Endothelial cell of umbilical vein (primary cell): ENCODE measurements around the gene CERS3. TPM values are rescaled to one million over a fixed set of nuclear protein-coding genes. Genes with fewer than 3 reads are reported as not detected.

Experiments
- BruUV-seq: library from RNA; stranded (reverse); fragments of 400-500 nt; replicated peaks from 2 replicates; lab custom pipeline; 2021; lab: Mats Ljungman, UMichigan
- CTCF ChIA-PET: fragments of 300-600, 350-600 bp; sonication (Branson Sonifier 250); formaldehyde crosslinking; loops from one replicate; lab custom pipeline; 2021; ENCODE audit warnings: antibody characterized with exemption, inconsistent platforms; lab: Charles Lee
- POLR2A ChIA-PET: fragments of 300-600, 350-600 bp; sonication (Branson Sonifier 250); formaldehyde crosslinking; loops from one replicate; lab custom pipeline; 2021; ENCODE audit warnings: antibody characterized with exemption, inconsistent platforms; lab: Charles Lee
- DNase-seq: peaks from one replicate; pipeline ENCODE4 v3.0.0-alpha.2; 2011; ENCODE audit warnings: low read depth, low spot score
- FAIRE-seq: peaks from 2 replicates; lab custom pipeline; 2011; peaks lifted over from hg19 to GRCh38; lab: Jason Lieb, UNC
- H2AFZ ChIP-seq: 2 replicates; pipeline ENCODE4 v1.6.0; 2012; ENCODE audit warnings: low read depth, low read length, control low read depth, inconsistent platforms
- H3K27ac ChIP-seq: 2 replicates; pipeline ENCODE4 v1.5.1; 2011; ENCODE audit warnings: low read depth, mild to moderate bottlenecking, control low read depth, low read length, moderate library complexity; ENCODE audit not compliant: insufficient read depth
- H3K27me3 ChIP-seq, 2 experiments: 2 replicates each; pipeline versions ENCODE4 v1.6.0 to v1.6.1; 2011; ENCODE audit warnings: low read length in 2 of 2, mixed read lengths in 1 of 2; ENCODE audit not compliant: control insufficient read depth in 2 of 2, insufficient read depth in 2 of 2
- H3K36me3 ChIP-seq, 2 experiments: 2 replicates in 1 of 2; 3 replicates in 1 of 2; pipeline ENCODE4 v1.5.1; 2011; ENCODE audit warnings: low read length in 2 of 2, mild to moderate bottlenecking in 1 of 2, moderate library complexity in 1 of 2; ENCODE audit not compliant: control insufficient read depth in 2 of 2, insufficient read depth in 2 of 2; ENCODE audit errors: extremely low read depth in 1 of 2
- H3K4me1 ChIP-seq: 3 replicates; pipeline ENCODE4 v1.5.1; 2011; ENCODE audit warnings: mild to moderate bottlenecking, low read length; ENCODE audit not compliant: control insufficient read depth, insufficient read depth; ENCODE audit errors: extremely low read depth
- H3K4me2 ChIP-seq: 2 replicates; pipeline ENCODE4 v1.6.1; 2011; ENCODE audit warnings: low read length, control low read depth, mixed read lengths; ENCODE audit not compliant: insufficient read depth
- H3K4me3 ChIP-seq, 3 experiments: fragments of 200-600 bp in 1 of 3; sonication (generic), shearing (Covaris generic) in 1 of 3; replicated peaks in 1 of 3; 2 replicates each; pipeline ENCODE4 v1.5.1; 2011 to 2016; ENCODE audit warnings: control low read depth in 3 of 3, low read length in 3 of 3, mild to moderate bottlenecking in 2 of 3, inconsistent platforms in 1 of 3, low read depth in 1 of 3, moderate library complexity in 1 of 3; ENCODE audit not compliant: insufficient read depth in 1 of 3
- H3K79me2 ChIP-seq: 2 replicates; pipeline ENCODE4 v1.6.0; 2012; ENCODE audit warnings: low read length, inconsistent platforms; ENCODE audit not compliant: control insufficient read depth, insufficient read depth
- H3K9ac ChIP-seq: replicated peaks from 2 replicates; pipeline ENCODE3; 2011; ENCODE audit warnings: low read length, control low read depth; ENCODE audit not compliant: insufficient read depth; ENCODE audit errors: extremely low read depth
- H3K9me1 ChIP-seq: replicated peaks from 3 replicates; pipeline ENCODE4 v1.6.0; 2011; ENCODE audit warnings: mild to moderate bottlenecking, low read length; ENCODE audit not compliant: control insufficient read depth, insufficient read depth; ENCODE audit errors: extremely low read depth
- H3K9me3 ChIP-seq: replicated peaks from 2 replicates; pipeline ENCODE4 v1.5.1; 2012; ENCODE audit warnings: low read length, inconsistent platforms; ENCODE audit not compliant: control insufficient read depth, insufficient read depth
- H4K20me1 ChIP-seq: replicated peaks from 2 replicates; pipeline ENCODE3; 2011; ENCODE audit warnings: mild to moderate bottlenecking, low read length; ENCODE audit not compliant: control insufficient read depth, insufficient read depth; ENCODE audit errors: extremely low read depth
- EZH2 ChIP-seq: IDR thresholded peaks from 2 replicates; pipeline ENCODE4 v1.6.1; 2012; ENCODE audit warnings: borderline replicate concordance, low read depth, mild to moderate bottlenecking, moderate library complexity, low read length, inconsistent platforms; ENCODE audit not compliant: severe bottlenecking
- FOS ChIP-seq: IDR thresholded peaks from 2 replicates; pipeline ENCODE4 v1.6.1; 2011; ENCODE audit warnings: mild to moderate bottlenecking, low read length, moderate library complexity, borderline replicate concordance; ENCODE audit not compliant: insufficient read depth
- GATA2 ChIP-seq: IDR thresholded peaks from 2 replicates; pipeline ENCODE4 v1.7.0; 2011; ENCODE audit warnings: low read depth, mild to moderate bottlenecking, moderate library complexity, mixed read lengths, low read length; ENCODE audit not compliant: insufficient read length, insufficient read depth
- JUN ChIP-seq: IDR thresholded peaks from 2 replicates; pipeline ENCODE4 v1.6.1; 2011; ENCODE audit warnings: borderline replicate concordance, low read depth; ENCODE audit not compliant: insufficient read length, insufficient read depth
- MYC ChIP-seq: IDR thresholded peaks from one replicate; pipeline ENCODE4 v1.6.1; 2011; ENCODE audit warnings: mild to moderate bottlenecking, low read depth, low read length
- POLR2A ChIP-seq: IDR thresholded peaks from 2 replicates; pipeline ENCODE4 v1.6.1; 2012; ENCODE audit warnings: low read depth, mild to moderate bottlenecking, control low read depth, low read length
- POLR2AphosphoS5 ChIP-seq: IDR thresholded peaks from 2 replicates; pipeline ENCODE4 v1.6.1; 2012; ENCODE audit warnings: low read depth, mild to moderate bottlenecking, control low read depth, low read length, moderate library complexity; ENCODE audit not compliant: insufficient read depth
- dilution Hi-C: fragments of 300-500 bp; cut with MboI; formaldehyde crosslinking; loops from one replicate; pipeline ENCODE4 v1.15.0; 2019; ENCODE audit warnings: low sequenced_read_pairs; ENCODE audit not compliant: extremely low pct_ligation_motif_present
- intact Hi-C: fragments of 100-400 bp; cut with micrococcal nuclease; formaldehyde crosslinking; loops from one replicate; pipeline ENCODE4 v1.10.0; 2022
- polyA plus RNA-seq, 4 experiments: library from polyadenylated mRNA; depleted of rRNA in 3 of 4; stranded (reverse) in 3 of 4; unstranded in 1 of 4; fragments of >200 nt; gene quantifications; 2 replicates each; pipeline versions ENCODE4 v1.2.1 to v1.2.3, GENCODE V29; 2011 to 2012; ENCODE audit warnings: missing spikeins in 1 of 4
- total RNA-seq: library from RNA; stranded (reverse); gene quantifications from 2 replicates; pipeline ENCODE4 v1.2.3, GENCODE V29; 2021
- TF ChIP-seq, protein P1 (sequence below): IDR thresholded peaks from 2 replicates; pipeline ENCODE4 v1.6.1; 2011; ENCODE audit not compliant: insufficient read depth, insufficient read length
- TF ChIP-seq, protein P2 (sequence below), 2 donors: IDR thresholded peaks; 1 replicate in 1 of 2; 2 replicates in 1 of 2; pipeline ENCODE4 v1.5.1; 2011; ENCODE audit warnings: low read length in 2 of 2, mild to moderate bottlenecking in 2 of 2, moderate library complexity in 2 of 2, control low read depth in 1 of 2, inconsistent platforms in 1 of 2, low read depth in 1 of 2; ENCODE audit not compliant: insufficient read depth in 1 of 2; ENCODE audit errors: extremely low read depth in 1 of 2

The CERS3 gene
- total and polyA plus RNA-seq, 2 donors (not counting 3 experiments of a cell fraction or from before 2014, with no cell fraction given): not detected

DNA sequence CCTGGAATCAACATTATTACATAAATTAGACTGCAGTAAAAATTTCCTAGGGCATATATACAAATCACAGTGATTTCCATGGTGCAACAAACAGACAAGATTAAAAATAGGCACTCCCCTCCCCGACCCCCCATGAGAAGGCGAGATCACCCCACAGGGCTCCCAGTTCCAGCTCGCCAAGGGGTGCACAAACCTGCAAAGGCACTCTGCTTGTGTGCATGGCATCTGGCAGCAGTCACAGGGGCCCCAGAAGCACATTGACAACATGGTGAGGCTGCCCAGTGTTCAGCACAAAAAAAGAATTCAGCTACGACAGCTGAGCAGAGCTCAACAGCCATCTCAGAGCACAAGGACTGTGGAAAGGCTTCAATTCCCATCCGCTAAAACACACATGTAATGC, 19.2 kb upstream of the CERS3 start:
- no peak for FAIRE-seq
- no peaks in the 10 kb centered on the region for H4K20me1 ChIP-seq
- no peak for DNase-seq
- ChIA-PET POLR2A (no interaction called here), CTCF (no interaction called here)
- no peak overlapping the region for H3K4me3 ChIP-seq
- H3K27ac ChIP-seq: no peak overlapping the region
- H3K4me1 ChIP-seq: no peaks in the 10 kb centered on the region
- dilution Hi-C loops: no loop called here
- no peak overlapping the region for H3K4me2 ChIP-seq
- H3K9me3 ChIP-seq: no peaks in the 10 kb centered on the region
- H3K79me2 ChIP-seq: no peaks in the 10 kb centered on the region
- intact Hi-C loops: no loop called here
- H3K9me1 ChIP-seq: no peaks in the 10 kb centered on the region
- H3K27me3 ChIP-seq: no peaks in the 10 kb centered on the region
- TF ChIP-seq, protein P1, sequence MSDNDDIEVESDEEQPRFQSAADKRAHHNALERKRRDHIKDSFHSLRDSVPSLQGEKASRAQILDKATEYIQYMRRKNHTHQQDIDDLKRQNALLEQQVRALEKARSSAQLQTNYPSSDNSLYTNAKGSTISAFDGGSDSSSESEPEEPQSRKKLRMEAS: no peak
- TF ChIP-seq MYC: no peak
- TF ChIP-seq, protein P2, sequence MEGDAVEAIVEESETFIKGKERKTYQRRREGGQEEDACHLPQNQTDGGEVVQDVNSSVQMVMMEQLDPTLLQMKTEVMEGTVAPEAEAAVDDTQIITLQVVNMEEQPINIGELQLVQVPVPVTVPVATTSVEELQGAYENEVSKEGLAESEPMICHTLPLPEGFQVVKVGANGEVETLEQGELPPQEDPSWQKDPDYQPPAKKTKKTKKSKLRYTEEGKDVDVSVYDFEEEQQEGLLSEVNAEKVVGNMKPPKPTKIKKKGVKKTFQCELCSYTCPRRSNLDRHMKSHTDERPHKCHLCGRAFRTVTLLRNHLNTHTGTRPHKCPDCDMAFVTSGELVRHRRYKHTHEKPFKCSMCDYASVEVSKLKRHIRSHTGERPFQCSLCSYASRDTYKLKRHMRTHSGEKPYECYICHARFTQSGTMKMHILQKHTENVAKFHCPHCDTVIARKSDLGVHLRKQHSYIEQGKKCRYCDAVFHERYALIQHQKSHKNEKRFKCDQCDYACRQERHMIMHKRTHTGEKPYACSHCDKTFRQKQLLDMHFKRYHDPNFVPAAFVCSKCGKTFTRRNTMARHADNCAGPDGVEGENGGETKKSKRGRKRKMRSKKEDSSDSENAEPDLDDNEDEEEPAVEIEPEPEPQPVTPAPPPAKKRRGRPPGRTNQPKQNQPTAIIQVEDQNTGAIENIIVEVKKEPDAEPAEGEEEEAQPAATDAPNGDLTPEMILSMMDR (IDR thresholded peaks at IDR 0.05; ENCODE audit: extremely low read depth in 1 of 2, insufficient read depth in 1 of 2, low read depth in 1 of 2, low read length in 2 of 2): no peak
- TF ChIP-seq FOS: no peak
- no peak for TF ChIP-seq JUN
- TF ChIP-seq GATA2: no peak
- TF ChIP-seq POLR2A: no peak
- TF ChIP-seq POLR2AphosphoS5: no peak
- no peak for TF ChIP-seq EZH2
- no TSS peak for BruUV-seq
- H2AFZ ChIP-seq: no peak overlapping the region
- H3K9ac ChIP-seq: no peak overlapping the region
- no peaks in the 10 kb centered on the region for H3K36me3 ChIP-seq
